SH-SY5Y (cell line): ENCODE results near the gene PPM1A.

Source experiments
- GATA2 ChIP-seq: IDR thresholded peaks from 2 replicates; pipeline ENCODE4 v1.6.1; 2011; ENCODE audit warnings: mild to moderate bottlenecking, low read depth, low read length
- GATA3 ChIP-seq: IDR thresholded peaks from 2 replicates; pipeline ENCODE4 v1.6.1; 2011; ENCODE audit warnings: low read depth, mild to moderate bottlenecking, low read length, moderate library complexity

- TF ChIP-seq GATA2 = no peak
- TF ChIP-seq GATA3 = no peak
Observed at GRCh38 chr14:60220084-60220483, 28.9 kb upstream of the PPM1A start.
